ENCODE results near the gene SNORC. TPM values are rescaled to one million over a fixed set of nuclear protein-coding genes. Genes with fewer than 3 reads are reported as not detected.
A peak's percentile ranks its signal among the peaks of the same experiment; 100 is the strongest.

Gene SNORC
- total and polyA plus RNA-seq, 9 of the 15 experiments (the other 6 are each of a cell fraction or from before 2014, with no cell fraction given), result 0.14 to 2.5 (median 0.72) TPM; not detected in 2

GRCh38 chr2:232892843-232893242, 22.8 kb downstream of the SNORC start:
- ATAC-seq (no peak), FAIRE-seq (no peak), DNase-seq (ENCODE audit: extremely low read depth in 1 of 4, low spot score in 3 of 4) (no peak)
- POLR2A ChIA-PET, result interaction anchor here (0.5 kb wide), 1 partner anchor 160 kb away, joined by 4 read pairs; no protein-coding TSS in a partner anchor
- in situ Hi-C loops (cut with MboI), result no loop called here
- no peaks in the 10 kb centered on the region for H3K36me3 ChIP-seq (ENCODE audit: control insufficient read depth, insufficient read depth, low read length)
- no peaks in the 10 kb centered on the region for H3K9me1 ChIP-seq (ENCODE audit: control insufficient read depth, insufficient read depth, low read length)
- H3K9me3 ChIP-seq (replicated peaks; ENCODE audit: control insufficient read depth, insufficient read depth, low read depth, low read length), result no peaks in the 10 kb centered on the region
- peaks cover 5 to 11% of the 10 kb centered on the region in 2 experiments; a peak in 3 of 5 replicates for H3K4me1 ChIP-seq (replicated peaks in 1 of 2; ENCODE audit: control insufficient read depth in 2 of 2, insufficient read depth in 2 of 2, low read length in 2 of 2)
- no TSS peak for BruUV-seq (replicated peaks)
- no peak overlapping the region for H2AFZ ChIP-seq (ENCODE audit: low read depth, low read length)
- 23% methylated on average over 8 of the region's 20 CpGs for WGBS (ENCODE audit: insufficient coverage, low coverage, missing lambda C conversion rate)
- H3K27ac ChIP-seq (ENCODE audit: extremely low read depth, low read depth, low read length), result no peak overlapping the region
- no peak overlapping the region for H3K4me3 ChIP-seq
- no peak overlapping the region for H3K4me2 ChIP-seq (ENCODE audit: insufficient read depth, low read length)
- no peaks in the 10 kb centered on the region for H3K79me2 ChIP-seq (ENCODE audit: control insufficient read depth, insufficient read depth, low read length)
- H3K9ac ChIP-seq (ENCODE audit: insufficient read depth in 1 of 2, low read depth in 2 of 2, low read length in 2 of 2), result no peak overlapping the region
- H3K27me3 ChIP-seq (ENCODE audit: control insufficient read depth in 2 of 2, insufficient read depth in 2 of 2, low read length in 2 of 2), result peaks cover 0 to 53% of the 10 kb centered on the region in 2 experiments; a peak in 3 of 5 replicates
- no peaks in the 10 kb centered on the region for H4K20me1 ChIP-seq (replicated peaks; ENCODE audit: control insufficient read depth, insufficient read depth, low read length)
- no peak for TF ChIP-seq ZNF717 (CRISPR knock-in tag; IDR thresholded peaks at IDR 0.05)
- TF ChIP-seq ATF1 (CRISPR knock-in tag; IDR thresholded peaks at IDR 0.05), result no peak
- TF ChIP-seq ATF1 (tag; IDR thresholded peaks at IDR 0.05), result peak; percentile 11; the same call in 1 of the 2 replicates
- intact Hi-C loops (cut with micrococcal nuclease), result no loop called here
- CTCF ChIA-PET (ENCODE audit: low intra/inter-chr PET ratio), result no interaction called here

DNA sequence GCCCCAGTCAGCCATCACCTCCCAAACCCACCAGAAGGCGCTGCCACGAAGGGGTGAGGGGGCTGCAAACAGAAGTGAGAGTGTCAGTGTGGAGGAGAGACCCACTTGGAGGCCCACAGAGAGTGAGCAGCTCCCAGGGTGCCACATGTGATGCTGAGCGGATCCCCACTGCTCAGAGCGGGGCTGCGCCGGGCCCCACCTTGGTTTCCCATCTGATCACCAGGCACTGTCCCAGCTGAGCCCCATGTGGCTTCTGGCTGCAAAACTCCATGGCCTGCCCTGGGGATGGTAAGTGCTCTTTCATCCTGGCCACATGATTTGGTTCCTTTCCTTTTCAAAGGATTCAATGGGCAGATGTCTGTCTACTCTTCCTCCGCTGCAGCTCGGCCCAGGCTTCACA, 23.8 kb downstream of the SNORC start:
- H3K9ac ChIP-seq (ENCODE audit: insufficient read depth in 1 of 2, low read depth in 2 of 2, low read length in 2 of 2), result no peak overlapping the region; a peak in 1 of 4 replicates
- H3K27ac ChIP-seq (ENCODE audit: extremely low read depth, low read depth, low read length), result no peak overlapping the region
- H3K9me1 ChIP-seq (ENCODE audit: control insufficient read depth, insufficient read depth, low read length), result no peaks in the 10 kb centered on the region
- intact Hi-C loops (cut with micrococcal nuclease), result no loop called here
- no peak overlapping the region for H3K4me2 ChIP-seq (ENCODE audit: insufficient read depth, low read length)
- H2AFZ ChIP-seq (ENCODE audit: low read depth, low read length), result no peak overlapping the region
- no peak overlapping the region for H3K4me3 ChIP-seq
- no peak for ATAC-seq
- TF ChIP-seq SRSF9 (IDR thresholded peaks at IDR 0.05; ENCODE audit: borderline replicate concordance, low read depth, low read length) (no peak), HEY1 (CRISPR knock-in tag; IDR thresholded peaks at IDR 0.05; ENCODE audit: borderline replicate concordance) (no peak), ESRRA (IDR thresholded peaks at IDR 0.05; ENCODE audit: borderline replicate concordance, low read depth) (no peak), SP1 (CRISPR knock-in tag; IDR thresholded peaks at IDR 0.05) (no peak), NFYB (IDR thresholded peaks at IDR 0.05; ENCODE audit: extremely low read depth, insufficient read length) (no peak), MAFF (IDR thresholded peaks at IDR 0.05; ENCODE audit: low read length) (no peak)
- BruUV-seq (replicated peaks), result no TSS peak
- in situ Hi-C loops (cut with MboI), result no loop called here
- no peak for DNase-seq (ENCODE audit: extremely low read depth in 1 of 4, low spot score in 3 of 4)
- H4K20me1 ChIP-seq (replicated peaks; ENCODE audit: control insufficient read depth, insufficient read depth, low read length), result no peaks in the 10 kb centered on the region
- peaks cover 5 to 11% of the 10 kb centered on the region in 2 experiments; a peak in 3 of 5 replicates for H3K4me1 ChIP-seq (replicated peaks in 1 of 2; ENCODE audit: control insufficient read depth in 2 of 2, insufficient read depth in 2 of 2, low read length in 2 of 2)
- WGBS (ENCODE audit: insufficient coverage, low coverage, missing lambda C conversion rate), result 43% methylated on average over 6 of the region's 8 CpGs
- CTCF ChIA-PET (ENCODE audit: low intra/inter-chr PET ratio), result no interaction called here
- FAIRE-seq, result no peak
- H3K9me3 ChIP-seq (replicated peaks; ENCODE audit: control insufficient read depth, insufficient read depth, low read depth, low read length), result no peaks in the 10 kb centered on the region
- no peaks in the 10 kb centered on the region for H3K36me3 ChIP-seq (ENCODE audit: control insufficient read depth, insufficient read depth, low read length)
- H3K27me3 ChIP-seq (ENCODE audit: control insufficient read depth in 2 of 2, insufficient read depth in 2 of 2, low read length in 2 of 2), result peaks cover 0 to 47% of the 10 kb centered on the region in 2 experiments; a peak in 3 of 5 replicates
- no peaks in the 10 kb centered on the region for H3K79me2 ChIP-seq (ENCODE audit: control insufficient read depth, insufficient read depth, low read length)
- POLR2A ChIA-PET, result no interaction called here
